Measurements from ENCODE around the gene IL1RN. TPM values are rescaled to one million over a fixed set of nuclear protein-coding genes. Genes with fewer than 3 reads are reported as not detected.

IL1RN gene
- total and polyA plus RNA-seq, 2 donors from 2014 or later, result 1.3 to 2.1 TPM

DNA sequence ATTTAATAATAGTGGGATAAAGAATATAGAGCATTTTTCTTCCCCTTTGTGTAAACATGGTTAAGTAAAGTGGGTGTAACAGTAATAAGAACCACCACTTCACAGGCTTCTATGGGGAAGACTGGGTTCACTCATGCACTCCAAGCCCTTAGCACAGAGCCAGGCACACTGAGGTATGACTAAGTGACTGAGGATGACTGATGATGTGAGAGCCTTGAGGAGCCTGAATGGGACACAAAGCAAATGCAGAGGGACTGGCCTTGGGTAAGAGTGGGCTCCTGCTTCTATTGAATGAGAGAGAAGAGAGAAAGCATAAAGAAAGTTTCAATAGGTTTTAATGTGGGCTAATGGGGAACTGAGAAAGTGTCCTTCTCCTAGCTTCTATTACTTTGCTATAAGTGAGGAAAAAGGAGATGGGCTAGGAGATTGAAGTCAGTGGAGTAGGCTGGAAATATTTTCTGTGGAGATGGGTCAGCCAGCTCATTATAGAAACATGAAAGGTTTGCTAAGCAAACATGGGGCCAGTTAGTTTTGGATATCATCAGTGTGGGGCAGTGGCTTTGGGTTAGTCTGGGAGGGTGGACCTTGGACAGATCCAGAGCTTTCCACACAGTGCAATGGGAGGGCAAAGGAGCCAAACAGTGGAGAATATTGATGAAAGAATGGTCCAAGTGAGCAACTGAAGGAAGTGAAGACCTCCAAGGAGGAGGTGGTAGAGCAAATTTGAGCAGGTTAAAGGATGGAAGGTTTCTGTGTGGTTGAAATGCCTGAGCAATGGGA is 39.0 kb upstream of the IL1RN start:
- Histone ChIP-seq H3K4me3 (ENCODE audit: low read length in 3 of 3) (no peak overlapping the region), H3K4me1 (ENCODE audit: control insufficient read depth in 2 of 3, insufficient read depth in 2 of 3, low read depth in 1 of 3, low read length in 3 of 3) (no peaks in the 10 kb centered on the region), H3K9me3 (ENCODE audit: control insufficient read depth in 2 of 3, insufficient read depth in 1 of 3, low read length in 3 of 3) (no peaks in the 10 kb centered on the region), H3K27ac (ENCODE audit: low read depth in 2 of 2, low read length in 2 of 2) (no peak overlapping the region), H3K9ac (ENCODE audit: low read length in 3 of 3) (no peak overlapping the region), H3K36me3 (ENCODE audit: control insufficient read depth in 2 of 3, insufficient read depth in 3 of 3, low read length in 3 of 3) (no peaks in the 10 kb centered on the region), H3K27me3 (ENCODE audit: control insufficient read depth, insufficient read depth, low read length) (no peaks in the 10 kb centered on the region)
- TF ChIP-seq, protein P1, sequence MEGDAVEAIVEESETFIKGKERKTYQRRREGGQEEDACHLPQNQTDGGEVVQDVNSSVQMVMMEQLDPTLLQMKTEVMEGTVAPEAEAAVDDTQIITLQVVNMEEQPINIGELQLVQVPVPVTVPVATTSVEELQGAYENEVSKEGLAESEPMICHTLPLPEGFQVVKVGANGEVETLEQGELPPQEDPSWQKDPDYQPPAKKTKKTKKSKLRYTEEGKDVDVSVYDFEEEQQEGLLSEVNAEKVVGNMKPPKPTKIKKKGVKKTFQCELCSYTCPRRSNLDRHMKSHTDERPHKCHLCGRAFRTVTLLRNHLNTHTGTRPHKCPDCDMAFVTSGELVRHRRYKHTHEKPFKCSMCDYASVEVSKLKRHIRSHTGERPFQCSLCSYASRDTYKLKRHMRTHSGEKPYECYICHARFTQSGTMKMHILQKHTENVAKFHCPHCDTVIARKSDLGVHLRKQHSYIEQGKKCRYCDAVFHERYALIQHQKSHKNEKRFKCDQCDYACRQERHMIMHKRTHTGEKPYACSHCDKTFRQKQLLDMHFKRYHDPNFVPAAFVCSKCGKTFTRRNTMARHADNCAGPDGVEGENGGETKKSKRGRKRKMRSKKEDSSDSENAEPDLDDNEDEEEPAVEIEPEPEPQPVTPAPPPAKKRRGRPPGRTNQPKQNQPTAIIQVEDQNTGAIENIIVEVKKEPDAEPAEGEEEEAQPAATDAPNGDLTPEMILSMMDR (IDR thresholded peaks at IDR 0.05; ENCODE audit: borderline replicate concordance, extremely low read depth, insufficient read depth), result no peak
- intact Hi-C loops (cut with DNase I), result no loop called here
- DNase-seq (no peak), FAIRE-seq (no peak)

DNA sequence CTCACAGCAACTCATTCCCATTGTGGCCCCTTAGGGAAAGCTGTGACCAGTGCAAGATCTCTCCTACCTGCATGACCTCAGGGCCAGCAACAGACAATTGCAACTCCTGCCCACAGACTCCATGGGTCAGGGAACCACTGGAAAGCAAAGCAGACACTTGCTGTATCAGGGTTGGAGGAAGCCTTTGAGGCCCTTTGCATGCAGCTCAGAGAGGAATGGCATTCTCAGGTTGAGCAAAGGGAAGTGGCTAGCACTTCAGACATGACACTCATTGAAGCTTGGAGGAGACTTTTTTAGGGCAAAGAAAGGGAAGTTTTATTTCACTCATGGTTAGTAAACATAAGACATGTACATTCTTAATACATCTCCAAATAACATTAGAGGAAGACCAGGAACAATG is 37.5 kb upstream of the IL1RN start:
- FAIRE-seq (no peak), DNase-seq (no peak)
- Histone ChIP-seq H3K9me3 (ENCODE audit: control insufficient read depth in 2 of 3, insufficient read depth in 1 of 3, low read length in 3 of 3) (no peaks in the 10 kb centered on the region), H3K27me3 (ENCODE audit: control insufficient read depth, insufficient read depth, low read length) (no peaks in the 10 kb centered on the region), H3K36me3 (ENCODE audit: control insufficient read depth in 2 of 3, insufficient read depth in 3 of 3, low read length in 3 of 3) (no peaks in the 10 kb centered on the region), H3K27ac (ENCODE audit: low read depth in 2 of 2, low read length in 2 of 2) (no peak overlapping the region), H3K4me1 (ENCODE audit: control insufficient read depth in 2 of 3, insufficient read depth in 2 of 3, low read depth in 1 of 3, low read length in 3 of 3) (no peaks in the 10 kb centered on the region), H3K9ac (ENCODE audit: low read length in 3 of 3) (no peak overlapping the region), H3K4me3 (ENCODE audit: low read length in 3 of 3) (no peak overlapping the region)
- TF ChIP-seq, protein P1 (IDR thresholded peaks at IDR 0.05; ENCODE audit: borderline replicate concordance, extremely low read depth, insufficient read depth), result no peak
- intact Hi-C loops (cut with DNase I), result no loop called here

DNA sequence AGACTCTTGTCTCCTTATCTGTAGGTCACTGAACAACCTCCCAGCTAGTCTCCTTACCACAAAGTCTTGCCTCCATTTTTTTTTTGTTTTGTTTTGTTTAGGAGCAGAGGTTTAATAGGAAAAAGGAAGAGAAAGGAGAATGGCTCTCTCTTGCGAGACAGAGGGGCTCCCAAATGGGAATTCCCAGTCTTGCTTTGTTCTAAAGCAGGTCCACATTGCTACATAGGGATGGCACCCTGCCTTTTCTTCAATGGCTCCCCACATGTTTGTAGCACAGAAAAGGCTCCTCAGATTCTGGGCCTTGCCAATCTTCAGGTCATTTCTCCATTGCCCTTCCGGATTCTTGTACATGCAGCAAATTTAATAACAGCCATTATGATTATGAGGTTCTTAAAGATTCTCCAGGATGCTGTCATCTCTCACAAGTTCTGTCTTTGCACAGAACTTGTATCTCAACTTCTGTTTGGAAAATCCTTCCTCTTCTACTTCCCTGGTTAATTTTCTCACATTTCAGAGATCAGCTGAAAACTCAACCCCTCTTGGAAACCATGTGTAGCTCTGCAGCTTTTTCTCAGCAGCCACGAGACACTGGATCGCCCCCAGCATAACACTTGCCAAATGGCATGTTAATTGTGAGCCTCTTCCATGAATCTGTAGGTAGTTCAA is 36.0 kb upstream of the IL1RN start:
- TF ChIP-seq, protein P1 (IDR thresholded peaks at IDR 0.05; ENCODE audit: borderline replicate concordance, extremely low read depth, insufficient read depth), result no peak
- Histone ChIP-seq H3K9me3 (ENCODE audit: control insufficient read depth in 2 of 3, insufficient read depth in 1 of 3, low read length in 3 of 3) (no peaks in the 10 kb centered on the region), H3K4me1 (ENCODE audit: control insufficient read depth in 2 of 3, insufficient read depth in 2 of 3, low read depth in 1 of 3, low read length in 3 of 3) (no peaks in the 10 kb centered on the region), H3K9ac (ENCODE audit: low read length in 3 of 3) (no peak overlapping the region), H3K4me3 (ENCODE audit: low read length in 3 of 3) (no peak overlapping the region), H3K27me3 (ENCODE audit: control insufficient read depth, insufficient read depth, low read length) (no peaks in the 10 kb centered on the region), H3K36me3 (ENCODE audit: control insufficient read depth in 2 of 3, insufficient read depth in 3 of 3, low read length in 3 of 3) (no peaks in the 10 kb centered on the region), H3K27ac (ENCODE audit: low read depth in 2 of 2, low read length in 2 of 2) (no peak overlapping the region)
- FAIRE-seq (no peak), DNase-seq (no peak)
- intact Hi-C loops (cut with DNase I), result no loop called here

Measured in kidney (tissue), 14 donors.